Endodermal cell (in vitro differentiated cells): Measurements from ENCODE around the gene SNORC. TPM values are rescaled to one million over a fixed set of nuclear protein-coding genes. Genes with fewer than 3 reads are reported as not detected.

Experiments
- DNase-seq: peaks from one replicate; pipeline ENCODE4 v3.0.0-alpha.2; 2017
- H3K27ac ChIP-seq: 2 replicates; pipeline ENCODE4 v1.5.1; 2013; ENCODE audit warnings: mild to moderate bottlenecking, low read depth, low read length, moderate library complexity
- H3K27me3 ChIP-seq: 2 replicates; pipeline ENCODE4 v1.6.1; 2013; ENCODE audit warnings: mild to moderate bottlenecking, low read length, moderate library complexity; ENCODE audit not compliant: insufficient read depth, control insufficient read depth, poor library complexity, severe bottlenecking
- H3K36me3 ChIP-seq: 2 replicates; pipeline ENCODE4 v1.7.0; 2013; ENCODE audit warnings: mild to moderate bottlenecking, low read length, moderate library complexity; ENCODE audit not compliant: control insufficient read depth, insufficient read depth
- H3K4me1 ChIP-seq: one replicate; pipeline ENCODE4 v1.7.0; 2013; ENCODE audit warnings: low read length; ENCODE audit not compliant: control insufficient read depth, insufficient read depth
- H3K4me3 ChIP-seq: 2 replicates; pipeline ENCODE4 v1.5.1; 2013; ENCODE audit warnings: mild to moderate bottlenecking, low read length, moderate library complexity
- H3K9ac ChIP-seq: 2 replicates; pipeline ENCODE4 v1.6.1; 2013; ENCODE audit warnings: mild to moderate bottlenecking, low read length, moderate library complexity; ENCODE audit not compliant: poor library complexity, severe bottlenecking; ENCODE audit errors: extremely low read depth
- H3K9me3 ChIP-seq: 2 replicates; pipeline ENCODE4 v1.6.1; 2013; ENCODE audit warnings: mild to moderate bottlenecking, low read length, moderate library complexity; ENCODE audit not compliant: control insufficient read depth
- H3K27ac Mint-ChIP-seq: 2 replicates; pipeline ENCODE4 v1.8.0; 2020; ENCODE audit warnings: mixed read lengths
- H3K27me3 Mint-ChIP-seq: 2 replicates; pipeline ENCODE4 v1.8.0; 2021; ENCODE audit warnings: mild to moderate bottlenecking, mixed read lengths; ENCODE audit not compliant: insufficient read depth
- H3K36me3 Mint-ChIP-seq: 2 replicates; pipeline ENCODE4 v1.8.0; 2020; ENCODE audit warnings: low read depth, mixed read lengths
- H3K4me1 Mint-ChIP-seq: 2 replicates; pipeline ENCODE4 v1.8.0; 2020; ENCODE audit warnings: mixed read lengths
- H3K4me3 Mint-ChIP-seq: 2 replicates; pipeline ENCODE4 v1.8.0; 2020; ENCODE audit warnings: mild to moderate bottlenecking, moderate library complexity, mixed read lengths
- H3K9me3 Mint-ChIP-seq: 2 replicates; pipeline ENCODE4 v1.8.0; 2020; ENCODE audit warnings: mild to moderate bottlenecking, mixed read lengths
- WGBS, 2 experiments: methylation state at CpG; one replicate each; pipeline versions ENCODE4 v1.1.5 to v1.1.7; 2013; ENCODE audit warnings: missing lambda C conversion rate in 2 of 2, mixed read lengths in 1 of 2; ENCODE audit not compliant: insufficient coverage in 1 of 2, insufficient read length in 1 of 2; 5-methylcytosine and 5-hydroxymethylcytosine counted together
- total RNA-seq, 2 donors: library from RNA; stranded (reverse); fragmentation: NEBNext Ultra II Directional in 1 of 2; extraction: Animal tissue kit (Norgen Biotek cat#: 25700) in 1 of 2; gene quantifications; 2 replicates in 1 of 2; 3 replicates in 1 of 2; pipeline ENCODE4 v1.2.1, GENCODE V29; 2021
- TF ChIP-seq, protein P1 (sequence below): fragments of 200-600 bp; sonication (generic); conservative IDR thresholded peaks from 2 replicates; pipeline ENCODE4 v1.5.0; 2021; ENCODE audit warnings: antibody characterized with exemption, mild to moderate bottlenecking

Gene SNORC
- total RNA-seq, 2 donors from 2014 or later: 3.6 to 5.0 TPM

DNA sequence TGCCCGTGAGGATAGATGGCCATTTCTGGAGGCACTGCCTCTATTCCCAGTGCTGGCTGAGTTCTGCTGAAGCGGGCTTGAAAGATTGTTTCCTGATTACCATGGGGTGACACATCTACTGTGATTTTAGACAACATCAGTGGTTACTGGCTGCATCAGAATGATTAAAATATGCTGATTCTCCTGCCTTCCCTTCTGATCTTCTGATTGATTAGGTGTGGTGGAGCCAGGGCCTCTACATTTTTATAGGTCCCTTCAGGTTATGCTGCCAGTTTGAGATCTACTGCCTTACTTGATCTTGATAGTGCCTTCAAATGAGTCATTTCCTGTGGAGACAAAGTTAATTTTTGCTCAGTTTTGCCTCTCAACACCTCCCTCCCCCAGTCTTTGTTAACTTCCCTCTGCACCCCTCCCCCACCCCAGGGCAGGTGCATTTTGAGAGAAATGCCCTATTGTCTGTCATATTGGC, 31.6 kb upstream of the SNORC start:
- WGBS, 2 experiments: 92 to 100% methylated on average over 2 of the region's 2 CpGs

DNA sequence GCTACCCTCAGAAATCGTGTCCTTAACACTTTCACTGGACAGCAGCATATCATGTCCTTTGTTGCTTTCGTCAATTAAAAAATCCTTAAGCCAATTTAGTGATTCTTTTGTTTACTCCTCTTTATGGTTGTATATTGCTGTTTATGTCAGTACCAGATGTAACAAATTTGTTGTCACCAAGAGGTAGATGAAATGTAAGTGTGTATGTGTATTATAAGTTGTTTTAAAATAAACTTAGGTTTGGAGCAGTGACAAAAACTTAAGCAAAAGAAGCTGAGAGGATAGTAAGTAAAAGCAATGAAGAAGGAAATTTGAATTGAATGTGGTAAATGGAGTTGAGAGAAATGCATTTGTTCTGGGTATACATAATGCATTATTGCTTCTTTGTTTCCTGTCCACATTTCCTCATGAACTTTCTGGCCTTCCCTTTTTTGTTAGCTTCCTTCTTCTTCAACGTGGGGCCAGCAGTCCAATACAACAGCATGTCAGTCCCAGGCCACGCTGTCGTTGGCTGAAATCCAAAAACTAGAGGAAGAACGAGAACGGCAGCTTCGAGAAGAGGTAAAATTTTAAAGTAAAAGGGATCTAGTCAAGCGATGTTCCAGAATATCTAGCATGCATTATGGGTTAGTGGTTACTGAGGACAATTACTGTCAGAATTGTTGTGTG, 30.5 kb upstream of the SNORC start:
- Mint-ChIP-seq H3K4me1 (peaks cover 28% of the 10 kb centered on the region), H3K36me3 (peaks cover 59% of the 10 kb centered on the region), H3K4me3 (no peak overlapping the region), H3K27ac (peak overlapping the region; percentile 29), H3K9me3 (no peaks in the 10 kb centered on the region), H3K27me3 (no peaks in the 10 kb centered on the region)
- H3K9ac ChIP-seq: no peak overlapping the region
- H3K36me3 ChIP-seq: peaks cover 65% of the 10 kb centered on the region
- H3K4me3 ChIP-seq: no peak overlapping the region
- H3K27me3 ChIP-seq: no peaks in the 10 kb centered on the region
- H3K4me1 ChIP-seq: peaks cover 5% of the 10 kb centered on the region
- WGBS, 2 experiments: 97 to 98% methylated on average over 6 to 9 of the region's 9 CpGs
- TF ChIP-seq, protein P1, sequence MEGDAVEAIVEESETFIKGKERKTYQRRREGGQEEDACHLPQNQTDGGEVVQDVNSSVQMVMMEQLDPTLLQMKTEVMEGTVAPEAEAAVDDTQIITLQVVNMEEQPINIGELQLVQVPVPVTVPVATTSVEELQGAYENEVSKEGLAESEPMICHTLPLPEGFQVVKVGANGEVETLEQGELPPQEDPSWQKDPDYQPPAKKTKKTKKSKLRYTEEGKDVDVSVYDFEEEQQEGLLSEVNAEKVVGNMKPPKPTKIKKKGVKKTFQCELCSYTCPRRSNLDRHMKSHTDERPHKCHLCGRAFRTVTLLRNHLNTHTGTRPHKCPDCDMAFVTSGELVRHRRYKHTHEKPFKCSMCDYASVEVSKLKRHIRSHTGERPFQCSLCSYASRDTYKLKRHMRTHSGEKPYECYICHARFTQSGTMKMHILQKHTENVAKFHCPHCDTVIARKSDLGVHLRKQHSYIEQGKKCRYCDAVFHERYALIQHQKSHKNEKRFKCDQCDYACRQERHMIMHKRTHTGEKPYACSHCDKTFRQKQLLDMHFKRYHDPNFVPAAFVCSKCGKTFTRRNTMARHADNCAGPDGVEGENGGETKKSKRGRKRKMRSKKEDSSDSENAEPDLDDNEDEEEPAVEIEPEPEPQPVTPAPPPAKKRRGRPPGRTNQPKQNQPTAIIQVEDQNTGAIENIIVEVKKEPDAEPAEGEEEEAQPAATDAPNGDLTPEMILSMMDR: no peak
- no peak overlapping the region for H3K27ac ChIP-seq
- no peak for DNase-seq
- no peaks in the 10 kb centered on the region for H3K9me3 ChIP-seq

More for the DNA sequence above, 31.6 kb upstream of the SNORC start:
- Histone ChIP-seq H3K27ac (no peak overlapping the region), H3K36me3 (peaks cover 64% of the 10 kb centered on the region), H3K4me1 (peaks cover 8% of the 10 kb centered on the region), H3K4me3 (no peak overlapping the region), H3K9ac (no peak overlapping the region), H3K9me3 (no peaks in the 10 kb centered on the region), H3K27me3 (no peaks in the 10 kb centered on the region)
- Mint-ChIP-seq H3K4me3 (no peak overlapping the region), H3K27ac (peak overlapping the region; percentile 37), H3K9me3 (no peaks in the 10 kb centered on the region), H3K4me1 (peaks cover 37% of the 10 kb centered on the region), H3K27me3 (no peaks in the 10 kb centered on the region), H3K36me3 (peaks cover 52% of the 10 kb centered on the region)
- no peak for DNase-seq
- TF ChIP-seq, protein P1: no peak

DNA sequence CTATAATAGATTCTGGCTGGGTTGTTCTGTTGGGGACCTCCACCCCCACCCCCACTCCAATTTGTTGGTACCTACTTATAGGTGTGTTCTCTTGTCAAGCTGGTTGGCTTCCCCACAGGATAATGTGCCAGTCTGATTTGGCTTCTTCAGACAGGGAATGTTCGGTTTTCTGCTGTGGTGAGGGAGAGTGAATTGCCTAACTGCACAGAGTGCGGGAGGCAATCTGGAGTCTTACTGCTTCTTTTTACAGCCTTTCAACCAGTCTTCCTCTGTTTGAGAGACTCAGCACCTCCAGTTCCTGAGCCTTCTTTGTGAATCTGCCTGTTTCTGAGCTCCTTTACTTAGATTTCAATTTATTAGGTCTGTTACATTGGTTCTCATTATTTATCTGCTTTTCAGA, 27.4 kb upstream of the SNORC start:
- Mint-ChIP-seq H3K4me3 (no peak overlapping the region), H3K36me3 (peaks cover 61% of the 10 kb centered on the region), H3K9me3 (no peaks in the 10 kb centered on the region), H3K4me1 (peaks cover 14% of the 10 kb centered on the region), H3K27me3 (no peaks in the 10 kb centered on the region), H3K27ac (no peak overlapping the region)
- Histone ChIP-seq H3K27ac (no peak overlapping the region), H3K9ac (no peak overlapping the region), H3K27me3 (no peaks in the 10 kb centered on the region), H3K36me3 (peaks cover 74% of the 10 kb centered on the region), H3K4me3 (no peak overlapping the region), H3K9me3 (no peaks in the 10 kb centered on the region), H3K4me1 (no peaks in the 10 kb centered on the region)
- no peak for DNase-seq
- TF ChIP-seq, protein P1: no peak
- WGBS, 2 experiments: 83% methylated on average over 2 of the region's 2 CpGs; no CpG with 5 or more reads in 1 of the 2 experiments
